NCI-H2227 (cell line): Measurements from ENCODE around the gene RAP1B.

ENCODE experiments used
- DNase-seq: peaks from one replicate; lab custom pipeline; 2025; ENCODE audit not compliant: unreplicated experiment; lab: John Stamatoyannopoulos, UW

RAP1B gene

DNA sequence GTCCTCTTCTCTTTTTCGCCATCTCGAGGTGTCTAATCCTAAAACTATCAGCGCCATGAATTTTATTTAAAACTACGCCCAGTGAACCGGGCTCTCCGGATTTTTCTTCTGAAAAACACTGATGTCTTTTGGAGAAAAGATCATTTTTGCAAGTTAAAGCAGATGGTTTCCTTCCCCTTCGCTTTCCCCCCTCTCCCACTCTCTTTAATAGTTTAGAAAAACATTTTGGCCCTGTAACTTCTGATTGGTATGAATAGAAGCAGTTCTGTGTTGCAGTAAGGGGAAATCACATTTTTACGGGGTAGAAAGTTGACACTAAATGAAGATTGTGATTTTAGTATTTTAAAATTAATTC lies 1.1 kb downstream of the RAP1B start:
- no peak for DNase-seq

- DNase-seq: no peak
These were observed 1.5 kb downstream of the RAP1B start for GRCh38 chr12:68612202-68612601.

DNA sequence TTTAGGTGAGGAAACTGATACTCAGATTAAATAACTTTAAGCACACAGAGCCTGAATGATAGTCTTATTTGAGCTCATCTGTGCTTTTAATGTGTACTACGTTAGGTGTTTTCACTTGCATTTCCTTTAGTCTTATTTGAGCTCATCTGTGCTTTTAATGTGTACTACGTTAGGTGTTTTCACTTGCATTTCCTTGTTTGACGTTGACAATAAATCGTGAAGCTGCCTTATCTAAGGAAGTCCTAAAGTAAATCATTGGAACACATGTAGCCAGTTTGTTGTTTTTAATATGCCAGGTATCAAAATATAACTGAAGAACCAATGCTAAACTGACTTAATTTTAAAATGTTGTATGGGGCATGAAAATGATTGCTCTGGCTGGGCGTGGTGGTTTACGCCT lies 2.0 kb downstream of the RAP1B start:
- no peak for DNase-seq

DNA sequence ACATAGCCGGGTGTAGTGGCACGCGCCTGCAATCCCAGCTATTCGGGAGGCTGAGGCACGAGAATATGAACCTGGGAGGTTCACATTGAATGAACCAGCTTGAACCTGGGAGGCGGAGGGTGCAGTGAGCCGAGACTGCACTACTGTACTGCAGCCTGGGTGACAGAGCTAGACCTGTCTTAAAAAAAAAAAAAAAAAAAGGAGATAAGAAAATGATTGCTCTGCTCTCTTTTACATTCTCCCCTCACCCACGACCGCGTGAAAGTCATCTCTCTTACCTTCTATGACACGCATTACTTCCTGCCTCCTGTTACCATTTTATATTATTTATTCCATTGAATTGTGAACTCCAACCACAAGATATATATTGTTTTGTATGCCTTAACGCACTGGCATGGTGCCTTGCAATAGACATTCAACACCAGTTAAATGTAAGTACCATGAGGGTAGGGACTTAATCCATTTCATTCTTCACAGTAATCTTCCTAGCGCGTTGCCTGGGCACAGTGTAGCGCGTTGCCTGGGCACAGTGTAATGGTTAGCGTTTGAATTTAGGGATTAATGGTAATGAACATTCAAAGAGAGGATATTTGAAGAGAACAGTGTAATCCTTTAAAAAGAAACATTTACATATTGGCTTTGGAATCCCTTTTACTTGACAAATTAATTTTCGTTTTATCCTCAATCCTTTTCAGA lies 2.7 kb downstream of the RAP1B start:
- DNase-seq: no peak

GRCh38 chr12:68614105-68614679 lies 3.5 kb downstream of the RAP1B start:
- DNase-seq: no peak

GRCh38 chr12:68614769-68615168 lies 4.1 kb downstream of the RAP1B start:
- no peak for DNase-seq

- DNase-seq: no peak
These were observed 6.6 kb downstream of the RAP1B start for GRCh38 chr12:68617160-68617926.

- no peak for DNase-seq
These were observed 8.8 kb downstream of the RAP1B start for GRCh38 chr12:68619541-68619940.

DNA sequence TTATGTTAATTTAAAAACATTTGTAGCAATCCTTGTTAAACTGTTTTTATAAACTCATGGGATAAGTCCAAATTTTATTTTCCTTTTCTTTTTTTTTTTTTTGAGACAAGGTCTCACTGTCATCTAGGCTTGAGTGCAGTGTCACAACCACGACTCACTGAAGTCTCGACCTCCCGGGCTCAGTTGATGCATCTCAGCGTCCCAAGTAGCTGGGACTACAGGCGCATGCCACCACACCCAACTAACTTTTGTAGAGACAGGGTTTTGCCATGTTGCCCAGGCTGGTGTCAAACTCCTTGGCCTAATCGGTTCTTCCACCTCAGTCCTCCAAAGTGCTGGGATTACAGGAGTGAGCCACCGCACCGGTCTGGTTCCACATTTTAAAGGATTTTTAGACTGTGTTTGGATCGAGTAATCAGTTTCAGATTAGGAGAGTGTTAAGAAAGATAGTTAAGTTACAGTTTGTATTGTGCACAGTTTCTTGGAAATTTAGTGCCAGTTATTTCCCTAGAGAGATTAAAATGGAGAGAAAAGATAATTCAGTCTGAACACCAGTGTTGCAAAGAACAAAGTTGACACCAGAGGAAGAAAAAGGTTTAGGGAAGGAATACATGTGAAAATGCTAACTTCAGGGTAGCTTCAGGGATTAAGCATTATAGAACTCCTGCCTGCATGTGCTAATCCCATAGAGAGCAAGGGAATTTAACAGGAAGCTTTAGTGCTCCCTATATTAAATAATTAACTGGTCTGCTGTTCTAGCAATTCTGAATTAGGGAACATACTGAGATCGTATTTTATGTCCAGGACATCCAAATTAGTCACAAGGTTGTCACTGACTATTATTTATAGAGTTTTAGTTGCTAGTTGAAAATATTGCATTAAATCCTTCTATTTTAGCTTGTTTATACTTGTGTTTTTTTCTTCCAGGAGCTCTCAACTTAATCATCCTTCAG lies 10.1 kb downstream of the RAP1B start:
- no peak for DNase-seq

DNA sequence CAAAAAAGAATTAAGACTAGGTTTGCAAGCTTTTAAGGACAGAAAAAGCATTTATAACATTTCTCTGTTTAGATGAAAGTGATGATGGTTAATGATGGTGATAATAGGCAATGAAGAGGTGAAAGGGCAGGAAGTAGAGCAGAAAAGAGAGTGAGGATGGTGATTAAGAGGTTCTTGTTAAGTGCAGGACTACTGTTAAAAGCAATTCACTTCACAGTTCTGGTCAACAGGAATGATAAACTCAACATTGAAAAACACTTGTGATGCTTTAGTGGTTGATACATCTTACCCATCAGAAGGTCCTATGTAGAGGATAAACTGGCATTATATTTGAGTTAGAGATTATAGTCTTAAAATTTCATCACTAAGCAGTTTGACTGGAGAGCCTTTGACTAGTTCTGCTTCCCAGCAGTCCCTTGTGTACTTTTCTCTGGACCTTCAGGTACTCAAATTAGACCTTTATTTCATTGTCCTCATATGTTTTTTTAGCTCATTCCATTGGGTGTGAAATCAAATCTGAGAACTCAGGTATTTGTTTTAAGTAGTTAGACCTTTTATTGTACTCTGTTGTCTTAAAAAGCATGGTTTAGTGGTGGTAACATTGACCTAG lies 10.9 kb downstream of the RAP1B start:
- DNase-seq: no peak

DNA sequence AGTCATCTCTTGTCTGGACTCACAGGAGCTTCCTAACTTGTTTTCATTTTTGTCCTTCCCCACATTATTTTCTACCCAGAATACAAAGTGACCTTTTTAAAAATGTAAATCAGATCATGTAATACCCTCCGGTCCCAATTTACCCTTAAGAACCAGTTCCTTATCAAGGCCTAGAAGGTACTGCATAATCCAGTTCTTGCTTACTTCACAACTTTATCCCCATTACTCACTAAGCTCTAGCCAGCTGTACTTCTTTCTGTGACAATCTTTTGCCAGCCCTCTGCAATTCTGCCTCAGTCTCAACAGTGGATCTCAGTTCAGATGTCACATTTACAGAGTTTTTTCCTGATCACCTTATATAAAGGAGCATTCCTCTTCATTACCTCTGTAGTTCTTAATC lies 11.6 kb downstream of the RAP1B start:
- DNase-seq: no peak

GRCh38 chr12:68623059-68623458 lies 12.4 kb downstream of the RAP1B start:
- no peak for DNase-seq

DNA sequence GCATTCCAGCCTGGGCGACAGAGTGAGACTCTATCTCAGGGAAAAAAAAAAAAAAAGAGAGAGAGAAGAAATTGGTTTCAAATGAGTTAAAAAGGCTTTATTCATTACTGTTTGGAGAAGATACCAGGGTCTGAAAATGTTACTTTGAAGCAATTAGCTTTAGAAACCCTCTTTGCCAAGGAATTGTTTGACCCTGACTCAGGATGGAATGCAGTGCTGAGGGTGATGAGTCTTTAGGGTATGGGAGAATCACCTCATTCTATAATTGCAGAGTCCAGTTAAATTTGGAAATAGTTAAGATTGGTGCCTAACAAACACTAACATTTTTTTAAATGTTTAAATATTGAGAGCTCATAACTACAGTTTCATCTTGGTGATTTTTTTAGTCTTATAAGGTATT lies 13.3 kb downstream of the RAP1B start:
- DNase-seq: no peak

DNA sequence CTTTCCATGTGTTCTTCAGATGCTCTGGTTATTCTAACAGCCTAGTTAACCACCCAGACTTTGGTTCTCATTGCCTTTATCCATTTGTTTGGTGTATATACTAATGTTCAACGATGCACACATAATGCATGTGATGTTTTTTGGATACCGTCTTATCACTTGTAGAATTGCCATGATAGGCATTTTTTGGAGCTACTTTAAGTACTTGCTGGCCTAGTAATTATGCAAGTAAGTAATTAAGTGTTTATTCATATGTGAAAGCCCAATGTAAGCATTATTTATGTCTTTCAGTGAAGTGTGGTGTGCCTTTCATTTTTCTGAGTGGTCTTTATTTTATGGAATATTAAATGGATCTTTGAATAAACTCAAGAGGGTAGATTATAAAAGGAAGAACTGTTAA lies 14.2 kb downstream of the RAP1B start:
- no peak for DNase-seq

- DNase-seq: no peak
These were observed 17.1 kb downstream of the RAP1B start for GRCh38 chr12:68627673-68628319.

DNA sequence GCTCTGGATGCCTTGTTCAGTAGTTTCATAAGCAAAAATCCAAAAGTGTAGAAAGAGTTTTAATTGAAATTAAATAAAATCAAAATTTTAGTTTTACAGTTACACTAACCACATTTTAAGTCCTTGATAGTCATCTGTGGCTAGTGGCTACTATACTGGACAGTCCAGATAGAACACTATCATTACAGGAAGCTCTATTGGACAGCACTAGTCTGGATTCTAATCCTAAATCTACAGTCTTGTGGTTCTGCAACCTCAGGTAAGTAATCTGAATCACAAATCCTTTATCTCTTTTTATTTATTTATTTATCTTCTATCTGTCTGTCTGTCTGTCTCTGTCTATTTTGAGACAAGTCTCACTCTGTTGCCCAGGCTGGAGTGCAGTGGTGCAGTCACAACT lies 18.0 kb downstream of the RAP1B start:
- DNase-seq: no peak

GRCh38 chr12:68630050-68630449 lies 19.4 kb downstream of the RAP1B start:
- no peak for DNase-seq

- no peak for DNase-seq
These were observed 19.9 kb downstream of the RAP1B start for GRCh38 chr12:68630598-68630997.

DNA sequence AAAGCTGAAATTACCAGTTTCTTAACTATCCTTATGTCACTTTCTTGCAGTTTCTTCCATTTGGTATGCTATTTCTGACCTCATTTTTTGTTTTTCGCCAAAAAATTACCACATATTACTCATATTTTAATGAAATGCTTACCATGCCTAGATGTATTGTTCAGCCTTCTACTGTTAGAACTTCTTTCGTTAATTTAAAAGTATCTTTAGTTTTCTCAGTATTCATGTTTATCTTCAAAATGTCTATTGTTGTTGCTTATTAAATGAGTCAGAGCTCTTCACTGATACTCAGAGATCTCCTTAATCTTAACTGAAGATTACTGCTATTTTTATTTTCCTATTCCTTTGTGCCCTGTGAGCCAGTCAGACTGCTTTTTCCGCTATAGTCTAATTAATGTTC lies 20.5 kb downstream of the RAP1B start:
- no peak for DNase-seq

- no peak for DNase-seq
These were observed 21.8 kb downstream of the RAP1B start for GRCh38 chr12:68632486-68632885.
